Sigmoid colon (tissue), 4 donors: Measurements from ENCODE around the gene GRN.
"Not testable (repeated sequence)": the region's sequence is repeated elsewhere in the genome, so short reads cannot be mapped to it uniquely, and the experiment has no call there.

Experiments used
- EP300 ChIP-seq, 4 donors: sonication (generic); formaldehyde crosslinking; IDR thresholded peaks; one replicate each; pipeline ENCODE4 v1.6.1; 2017; ENCODE audit warnings: antibody characterized with exemption in 4 of 4
- POLR2A ChIP-seq, 2 donors: fragments of 450-650 bp; IDR thresholded peaks; one replicate each; pipeline ENCODE4 v1.6.1; 2016; ENCODE audit warnings: antibody characterized with exemption in 2 of 2, mild to moderate bottlenecking in 2 of 2, moderate library complexity in 2 of 2
- POLR2AphosphoS5 ChIP-seq, 4 donors: sonication (generic); formaldehyde crosslinking; IDR thresholded peaks; one replicate each; pipeline ENCODE4 v1.6.1; 2017; ENCODE audit warnings: antibody characterized with exemption in 4 of 4
- TF ChIP-seq, protein P1 (sequence below), 4 experiments: fragments of 450-650 bp in 3 of 4; fragments of 200-600 bp in 1 of 4; IDR thresholded peaks; one replicate each; pipeline ENCODE4 v1.5.1; 2016 to 2019; ENCODE audit warnings: antibody characterized with exemption in 4 of 4, mild to moderate bottlenecking in 3 of 4, moderate library complexity in 2 of 4

DNA sequence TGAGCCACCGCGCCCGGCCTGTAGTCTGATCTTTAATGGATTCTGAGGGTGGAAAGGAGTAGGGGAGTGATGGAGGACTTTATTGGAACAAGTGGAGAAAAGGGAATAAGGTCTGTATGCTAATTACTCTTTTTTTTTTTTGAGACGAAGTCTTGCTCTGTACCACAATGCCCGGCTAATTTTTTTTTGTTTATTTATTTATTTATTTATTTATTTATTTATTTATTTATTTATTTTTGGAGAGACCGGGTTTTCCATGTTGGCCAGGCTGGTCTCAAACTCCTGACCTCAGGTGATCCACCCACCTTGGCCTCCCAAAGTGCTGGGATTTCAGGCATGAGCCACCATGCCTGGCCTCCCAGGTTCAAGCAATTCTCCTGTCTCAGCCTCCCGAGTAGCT is 15.6 kb upstream of the GRN start:
- TF ChIP-seq POLR2A, EP300, POLR2AphosphoS5 (IDR thresholded peaks at IDR 0.05): not testable (repeated sequence)
- TF ChIP-seq, protein P1, sequence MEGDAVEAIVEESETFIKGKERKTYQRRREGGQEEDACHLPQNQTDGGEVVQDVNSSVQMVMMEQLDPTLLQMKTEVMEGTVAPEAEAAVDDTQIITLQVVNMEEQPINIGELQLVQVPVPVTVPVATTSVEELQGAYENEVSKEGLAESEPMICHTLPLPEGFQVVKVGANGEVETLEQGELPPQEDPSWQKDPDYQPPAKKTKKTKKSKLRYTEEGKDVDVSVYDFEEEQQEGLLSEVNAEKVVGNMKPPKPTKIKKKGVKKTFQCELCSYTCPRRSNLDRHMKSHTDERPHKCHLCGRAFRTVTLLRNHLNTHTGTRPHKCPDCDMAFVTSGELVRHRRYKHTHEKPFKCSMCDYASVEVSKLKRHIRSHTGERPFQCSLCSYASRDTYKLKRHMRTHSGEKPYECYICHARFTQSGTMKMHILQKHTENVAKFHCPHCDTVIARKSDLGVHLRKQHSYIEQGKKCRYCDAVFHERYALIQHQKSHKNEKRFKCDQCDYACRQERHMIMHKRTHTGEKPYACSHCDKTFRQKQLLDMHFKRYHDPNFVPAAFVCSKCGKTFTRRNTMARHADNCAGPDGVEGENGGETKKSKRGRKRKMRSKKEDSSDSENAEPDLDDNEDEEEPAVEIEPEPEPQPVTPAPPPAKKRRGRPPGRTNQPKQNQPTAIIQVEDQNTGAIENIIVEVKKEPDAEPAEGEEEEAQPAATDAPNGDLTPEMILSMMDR (IDR thresholded peaks at IDR 0.05) = not testable (repeated sequence)
